Activated T-cell treated with anti-CD3 and anti-CD28 coated beads, Interleukin-2, amount 50 U/mL, for 4 hours (primary cell): ENCODE measurements around the gene GPR139. TPM values are rescaled to one million over a fixed set of nuclear protein-coding genes. Genes with fewer than 3 reads are reported as not detected.

Source experiments
- ATAC-seq, 2 donors: fragments of 200-7000 bp; cut with Tn5 transposase; one replicate each; pipeline ENCODE4 v1.10.0; 2021
- DNase-seq: peaks from one replicate; pipeline ENCODE4 v3.0.0-alpha.2; 2020
- H3K27me3 Mint-ChIP-seq: one replicate; pipeline ENCODE4 v1.8.0; 2021; ENCODE audit warnings: low read depth, mixed read lengths
- H3K36me3 Mint-ChIP-seq: one replicate; pipeline ENCODE4 v1.8.0; 2022; ENCODE audit warnings: mixed read lengths; ENCODE audit not compliant: insufficient read depth
- H3K4me1 Mint-ChIP-seq: one replicate; pipeline ENCODE4 v1.8.0; 2021; ENCODE audit warnings: low read depth, mixed read lengths
- H3K4me3 Mint-ChIP-seq: one replicate; pipeline ENCODE4 v1.8.0; 2021; ENCODE audit warnings: mild to moderate bottlenecking, moderate library complexity, mixed read lengths
- H3K9me3 Mint-ChIP-seq: one replicate; pipeline ENCODE4 v1.8.0; 2021; ENCODE audit warnings: mixed read lengths
- total RNA-seq, 3 donors: library from RNA; stranded (reverse); gene quantifications; one replicate each; pipeline ENCODE4 v1.2.1, GENCODE V29; 2021

Gene GPR139
- total RNA-seq, 3 donors from 2014 or later, result not detected

DNA sequence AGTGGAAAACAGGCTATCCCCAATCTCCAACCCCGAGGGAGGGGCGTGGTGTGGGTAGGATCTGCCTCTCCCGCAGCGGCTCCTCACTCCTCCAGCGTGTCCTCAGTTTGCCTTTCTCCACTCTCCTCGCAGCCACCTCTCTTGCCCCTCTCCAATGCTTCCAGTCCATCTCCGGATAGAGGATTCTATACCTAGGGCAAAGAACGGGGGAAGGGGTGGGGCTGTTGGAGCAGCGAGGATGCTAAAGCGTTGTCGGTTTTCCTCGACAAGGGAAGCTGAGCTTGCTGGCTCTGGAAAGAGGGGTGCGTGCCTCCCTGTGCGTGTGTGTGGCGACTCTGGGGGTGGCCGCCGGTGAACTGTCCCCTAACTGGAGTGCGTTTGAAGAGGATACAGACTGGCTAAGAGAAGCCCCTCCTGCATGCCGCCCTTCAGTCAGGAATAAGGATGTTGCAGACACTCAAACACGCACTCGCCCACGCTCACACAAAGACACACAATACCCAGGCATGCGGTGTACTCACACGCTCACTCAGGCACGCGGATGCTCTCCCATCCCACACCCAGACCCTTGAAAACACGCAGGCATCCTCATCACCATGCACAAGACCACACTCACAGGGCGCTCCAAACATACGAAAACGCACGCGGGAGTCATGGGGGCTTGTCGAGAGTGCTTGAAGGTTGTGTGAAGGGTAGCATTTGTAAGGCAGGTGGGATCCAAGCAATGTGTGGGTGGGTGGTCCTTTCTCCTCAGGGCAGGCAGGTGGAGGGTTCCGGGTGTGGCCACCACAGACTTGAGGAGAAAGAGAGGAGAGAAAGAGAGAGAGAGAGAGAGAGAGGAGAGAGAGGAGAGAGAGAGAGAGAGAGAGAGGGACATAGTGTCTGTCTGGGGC, 655 bp upstream of the GPR139 start:
- DNase-seq (no peak), ATAC-seq (no peak)
- Mint-ChIP-seq H3K36me3 (no peaks in the 10 kb centered on the region), H3K27me3 (peaks cover 39% of the 10 kb centered on the region), H3K4me1 (no peaks in the 10 kb centered on the region), H3K9me3 (no peaks in the 10 kb centered on the region), H3K4me3 (no peak overlapping the region)

GRCh38 chr16:20072874-20073202, 852 bp downstream of the GPR139 start:
- H3K9me3 Mint-ChIP-seq, result peaks cover 2% of the 10 kb centered on the region
- no peak overlapping the region for H3K4me3 Mint-ChIP-seq
- no peak for ATAC-seq
- no peaks in the 10 kb centered on the region for H3K36me3 Mint-ChIP-seq
- H3K4me1 Mint-ChIP-seq, result no peaks in the 10 kb centered on the region
- no peak for DNase-seq
- peaks cover 33% of the 10 kb centered on the region for H3K27me3 Mint-ChIP-seq

DNA sequence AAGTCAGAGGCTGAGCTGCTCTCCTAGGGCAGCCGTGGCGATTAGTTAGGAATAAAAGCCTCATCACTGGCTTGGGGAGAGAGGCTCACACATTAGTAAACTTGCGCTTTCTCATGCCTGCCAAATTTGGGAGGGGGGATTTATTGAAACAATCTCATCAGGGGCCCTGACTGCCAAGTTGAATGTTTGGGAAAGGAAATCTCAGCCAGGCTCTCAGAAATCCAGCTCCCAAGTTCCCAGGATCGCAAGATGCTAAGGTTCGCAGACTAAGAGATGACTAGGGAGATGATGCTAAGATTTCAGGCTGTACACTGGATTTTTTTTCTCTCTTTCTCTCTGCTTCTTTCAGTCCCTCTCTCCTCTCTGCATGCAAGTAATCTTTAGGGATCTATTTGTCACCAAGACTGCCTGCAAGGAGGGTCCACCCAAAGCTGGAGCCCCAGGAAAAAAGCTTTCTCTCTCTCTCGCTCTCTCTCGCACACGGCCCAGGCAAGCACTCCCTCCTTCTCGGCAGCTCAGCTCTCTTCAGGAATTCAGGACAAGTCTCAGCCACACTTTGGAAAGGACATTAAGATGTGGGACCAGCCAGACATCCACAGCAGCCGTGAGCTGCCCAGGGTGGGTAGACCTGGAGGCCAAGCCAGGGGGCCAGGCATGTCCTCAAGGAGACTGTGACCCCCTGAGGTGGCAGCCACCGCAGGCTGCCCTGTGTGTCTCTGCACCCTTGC, 1.4 kb downstream of the GPR139 start:
- ATAC-seq, result no peak
- peaks cover 33% of the 10 kb centered on the region for H3K27me3 Mint-ChIP-seq

GRCh38 chr16:20064931-20065330, 8.8 kb downstream of the GPR139 start:
- ATAC-seq (no peak), DNase-seq (no peak)
- no peak overlapping the region for H3K4me3 Mint-ChIP-seq
- no peaks in the 10 kb centered on the region for H3K36me3 Mint-ChIP-seq
- H3K27me3 Mint-ChIP-seq, result peaks cover 2% of the 10 kb centered on the region
- peaks cover 5% of the 10 kb centered on the region for H3K9me3 Mint-ChIP-seq
- no peaks in the 10 kb centered on the region for H3K4me1 Mint-ChIP-seq

More for the DNA sequence above, 1.4 kb downstream of the GPR139 start:
- H3K4me1 Mint-ChIP-seq, result no peaks in the 10 kb centered on the region
- H3K36me3 Mint-ChIP-seq, result no peaks in the 10 kb centered on the region
- peaks cover 5% of the 10 kb centered on the region for H3K9me3 Mint-ChIP-seq
- no peak overlapping the region for H3K4me3 Mint-ChIP-seq
- no peak for DNase-seq

GRCh38 chr16:20064520-20064919, 9.2 kb downstream of the GPR139 start:
- H3K36me3 Mint-ChIP-seq, result no peaks in the 10 kb centered on the region
- no peak for ATAC-seq
- peaks cover 2% of the 10 kb centered on the region for H3K27me3 Mint-ChIP-seq
- DNase-seq, result no peak
- peaks cover 5% of the 10 kb centered on the region for H3K9me3 Mint-ChIP-seq
- no peaks in the 10 kb centered on the region for H3K4me1 Mint-ChIP-seq
- H3K4me3 Mint-ChIP-seq, result no peak overlapping the region

- Mint-ChIP-seq H3K4me3 (no peak overlapping the region), H3K4me1 (no peaks in the 10 kb centered on the region), H3K9me3 (no peaks in the 10 kb centered on the region), H3K27me3 (peaks cover 2% of the 10 kb centered on the region), H3K36me3 (no peaks in the 10 kb centered on the region)
- no peak for DNase-seq
- no peak for ATAC-seq
Observed at GRCh38 chr16:20061132-20061531, 12.6 kb downstream of the GPR139 start.

DNA sequence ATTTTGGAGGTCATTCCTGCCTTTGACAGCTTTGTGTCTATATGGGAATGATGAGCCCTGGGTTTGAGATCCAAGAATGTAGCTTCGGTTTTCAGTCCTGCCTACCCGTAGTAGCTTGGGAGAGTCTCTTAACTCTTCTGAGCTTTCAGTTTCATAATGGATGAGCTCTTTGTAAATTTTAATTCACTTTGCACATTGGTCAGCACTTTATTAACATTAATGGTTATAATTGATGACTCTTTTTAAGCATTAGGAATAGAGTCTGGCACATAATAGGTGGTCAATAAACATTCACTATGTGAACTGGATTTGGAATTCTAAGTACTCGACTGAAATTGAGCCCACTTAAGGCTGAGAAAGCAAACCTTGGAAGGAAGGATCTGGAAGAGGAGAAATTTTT, 17.3 kb downstream of the GPR139 start:
- H3K36me3 Mint-ChIP-seq, result no peaks in the 10 kb centered on the region
- ATAC-seq (no peak), DNase-seq (no peak)
- H3K9me3 Mint-ChIP-seq, result peaks cover 2% of the 10 kb centered on the region
- no peak overlapping the region for H3K4me3 Mint-ChIP-seq
- H3K4me1 Mint-ChIP-seq, result no peaks in the 10 kb centered on the region
- H3K27me3 Mint-ChIP-seq, result peaks cover 2% of the 10 kb centered on the region

DNA sequence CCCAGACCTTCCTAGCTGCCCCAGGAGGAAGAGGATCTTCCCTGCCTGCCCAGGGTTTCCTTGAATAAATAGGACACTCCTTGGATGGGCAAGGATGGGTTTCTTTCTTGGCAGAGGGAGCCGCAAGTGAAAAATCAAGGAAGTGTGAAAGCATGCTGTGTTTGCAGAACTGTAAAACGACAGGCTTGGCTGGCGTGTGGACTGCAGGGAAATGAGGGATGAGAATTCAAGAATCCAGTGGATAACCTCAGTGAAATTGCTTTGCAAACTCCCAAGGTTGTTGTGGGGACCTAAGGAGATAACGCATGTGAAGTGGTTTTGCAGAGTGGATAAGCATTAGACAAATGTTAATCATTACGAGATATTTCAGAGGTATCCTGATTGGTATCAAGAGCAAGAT, 20.4 kb downstream of the GPR139 start:
- ATAC-seq (no peak), DNase-seq (no peak)
- H3K4me1 Mint-ChIP-seq, result no peaks in the 10 kb centered on the region
- peaks cover 2% of the 10 kb centered on the region for H3K9me3 Mint-ChIP-seq
- H3K27me3 Mint-ChIP-seq, result peaks cover 8% of the 10 kb centered on the region
- H3K36me3 Mint-ChIP-seq, result no peaks in the 10 kb centered on the region
- H3K4me3 Mint-ChIP-seq, result no peak overlapping the region

DNA sequence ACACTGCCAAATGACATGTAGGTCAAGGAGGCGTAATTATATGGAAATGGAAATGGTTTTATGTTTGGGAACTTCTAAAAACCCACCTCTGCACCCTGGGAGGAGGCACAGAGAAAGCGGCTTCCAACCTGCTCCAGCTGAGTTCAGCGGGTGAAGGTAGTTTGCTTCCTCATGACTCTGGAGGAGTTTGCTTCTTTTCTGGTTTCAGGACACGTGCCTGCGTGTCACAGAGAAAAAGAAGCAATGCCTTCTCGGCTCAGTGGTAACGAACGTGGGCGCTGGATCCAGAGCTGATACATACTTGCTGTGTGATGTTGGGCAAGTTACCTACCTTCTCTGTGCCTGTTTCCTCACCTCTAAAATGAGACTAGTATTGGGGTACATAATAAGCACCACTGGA, 22.1 kb downstream of the GPR139 start:
- no peak for ATAC-seq
- Mint-ChIP-seq H3K36me3 (no peaks in the 10 kb centered on the region), H3K27me3 (peaks cover 8% of the 10 kb centered on the region), H3K9me3 (peaks cover 2% of the 10 kb centered on the region), H3K4me1 (no peaks in the 10 kb centered on the region), H3K4me3 (no peak overlapping the region)
- no peak for DNase-seq

DNA sequence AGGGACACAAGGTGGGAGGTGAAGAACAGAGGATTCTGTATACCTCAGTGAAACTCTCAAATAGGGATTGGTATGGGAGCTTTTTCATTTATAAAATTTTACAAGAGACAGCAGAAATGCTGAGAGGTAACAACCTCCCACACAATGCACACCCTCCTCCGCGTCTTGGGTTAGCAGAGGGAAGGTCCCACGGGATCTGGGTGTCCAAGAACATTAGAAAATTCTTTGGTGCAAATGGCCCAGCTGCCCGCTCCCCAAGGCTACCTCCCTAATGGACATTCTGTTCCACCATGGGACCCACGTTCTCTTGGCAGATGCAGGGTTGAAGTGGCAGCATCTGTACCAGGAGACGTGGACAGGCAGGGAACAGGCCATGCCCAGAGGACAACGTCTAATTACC, 22.5 kb downstream of the GPR139 start:
- ATAC-seq (no peak), DNase-seq (no peak)
- Mint-ChIP-seq H3K27me3 (peaks cover 8% of the 10 kb centered on the region), H3K9me3 (peaks cover 2% of the 10 kb centered on the region), H3K36me3 (no peaks in the 10 kb centered on the region), H3K4me3 (no peak overlapping the region), H3K4me1 (no peaks in the 10 kb centered on the region)

GRCh38 chr16:20049831-20050230, 23.9 kb downstream of the GPR139 start:
- Mint-ChIP-seq H3K36me3 (no peaks in the 10 kb centered on the region), H3K9me3 (peaks cover 2% of the 10 kb centered on the region), H3K27me3 (peaks cover 8% of the 10 kb centered on the region), H3K4me3 (no peak overlapping the region), H3K4me1 (no peaks in the 10 kb centered on the region)
- no peak for ATAC-seq
- no peak for DNase-seq

- ATAC-seq, result no peak
- no peaks in the 10 kb centered on the region for H3K9me3 Mint-ChIP-seq
- DNase-seq, result no peak
- no peaks in the 10 kb centered on the region for H3K4me1 Mint-ChIP-seq
- H3K27me3 Mint-ChIP-seq, result peaks cover 8% of the 10 kb centered on the region
- no peaks in the 10 kb centered on the region for H3K36me3 Mint-ChIP-seq
- H3K4me3 Mint-ChIP-seq, result no peak overlapping the region
Observed at GRCh38 chr16:20045886-20046285, 27.8 kb downstream of the GPR139 start.

DNA sequence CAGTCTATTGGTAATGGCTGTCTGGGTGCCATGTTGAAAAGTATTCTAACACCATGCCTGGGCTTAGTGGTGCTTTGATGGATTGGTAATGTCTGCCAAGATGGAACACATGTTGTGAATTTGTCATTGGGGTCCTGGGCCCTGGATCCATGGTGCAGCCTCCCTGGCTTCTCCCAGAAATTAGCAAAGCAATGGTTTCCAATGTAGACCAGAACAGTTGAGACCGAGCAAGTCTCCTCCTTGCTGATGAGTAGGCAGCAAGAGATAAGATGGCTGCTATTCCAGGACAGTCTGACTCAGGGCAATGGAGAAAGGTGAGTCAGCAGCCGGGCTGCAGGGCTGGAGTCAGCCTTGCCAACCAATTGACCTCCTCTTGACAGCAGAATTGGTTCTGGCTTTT, 30.8 kb downstream of the GPR139 start:
- Mint-ChIP-seq H3K9me3 (no peaks in the 10 kb centered on the region), H3K27me3 (no peaks in the 10 kb centered on the region), H3K36me3 (no peaks in the 10 kb centered on the region), H3K4me1 (no peaks in the 10 kb centered on the region), H3K4me3 (no peak overlapping the region)
- DNase-seq, result no peak
- no peak for ATAC-seq

DNA sequence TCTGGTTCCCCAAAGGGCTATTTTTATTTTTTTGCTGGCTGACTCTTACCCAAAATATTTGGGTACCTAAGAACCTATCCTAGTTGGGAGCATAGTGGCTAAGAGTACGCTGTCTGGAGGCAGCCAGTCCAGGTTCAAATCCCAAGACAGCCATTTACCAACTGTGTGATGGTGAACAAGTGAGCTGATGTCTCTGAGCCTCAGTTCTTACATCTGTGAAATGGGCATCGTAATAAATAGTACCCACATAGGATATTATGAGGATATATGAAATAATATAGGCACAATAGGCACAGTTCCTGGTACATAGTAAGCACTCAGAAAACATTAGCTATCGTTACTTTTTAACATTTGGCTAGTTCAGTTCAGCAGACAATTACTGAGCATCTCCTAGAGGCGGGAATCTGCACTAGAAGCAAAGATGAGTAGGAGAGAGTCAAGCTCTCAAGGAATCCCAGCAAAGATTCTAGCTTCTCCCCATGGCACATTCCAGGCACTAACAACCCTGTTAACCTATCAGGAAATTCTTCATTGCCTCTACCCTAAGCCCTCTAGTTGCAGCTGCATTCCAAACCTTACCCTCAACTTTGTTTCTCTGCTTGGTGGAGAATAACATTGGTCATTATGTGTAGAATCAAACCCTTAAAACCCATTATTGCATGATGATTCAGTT, 31.6 kb downstream of the GPR139 start:
- ATAC-seq (no peak), DNase-seq (no peak)
- Mint-ChIP-seq H3K36me3 (no peaks in the 10 kb centered on the region), H3K4me1 (no peaks in the 10 kb centered on the region), H3K9me3 (no peaks in the 10 kb centered on the region), H3K27me3 (no peaks in the 10 kb centered on the region), H3K4me3 (no peak overlapping the region)
